Suppressor macrophage treated with lipopolysaccharide for 4 hours (primary cell): ENCODE measurements around the gene TACO1.

ENCODE experiments used
- DNase-seq: peaks from one replicate; pipeline ENCODE4 v3.0.0-alpha.2; 2020

Gene TACO1

DNA sequence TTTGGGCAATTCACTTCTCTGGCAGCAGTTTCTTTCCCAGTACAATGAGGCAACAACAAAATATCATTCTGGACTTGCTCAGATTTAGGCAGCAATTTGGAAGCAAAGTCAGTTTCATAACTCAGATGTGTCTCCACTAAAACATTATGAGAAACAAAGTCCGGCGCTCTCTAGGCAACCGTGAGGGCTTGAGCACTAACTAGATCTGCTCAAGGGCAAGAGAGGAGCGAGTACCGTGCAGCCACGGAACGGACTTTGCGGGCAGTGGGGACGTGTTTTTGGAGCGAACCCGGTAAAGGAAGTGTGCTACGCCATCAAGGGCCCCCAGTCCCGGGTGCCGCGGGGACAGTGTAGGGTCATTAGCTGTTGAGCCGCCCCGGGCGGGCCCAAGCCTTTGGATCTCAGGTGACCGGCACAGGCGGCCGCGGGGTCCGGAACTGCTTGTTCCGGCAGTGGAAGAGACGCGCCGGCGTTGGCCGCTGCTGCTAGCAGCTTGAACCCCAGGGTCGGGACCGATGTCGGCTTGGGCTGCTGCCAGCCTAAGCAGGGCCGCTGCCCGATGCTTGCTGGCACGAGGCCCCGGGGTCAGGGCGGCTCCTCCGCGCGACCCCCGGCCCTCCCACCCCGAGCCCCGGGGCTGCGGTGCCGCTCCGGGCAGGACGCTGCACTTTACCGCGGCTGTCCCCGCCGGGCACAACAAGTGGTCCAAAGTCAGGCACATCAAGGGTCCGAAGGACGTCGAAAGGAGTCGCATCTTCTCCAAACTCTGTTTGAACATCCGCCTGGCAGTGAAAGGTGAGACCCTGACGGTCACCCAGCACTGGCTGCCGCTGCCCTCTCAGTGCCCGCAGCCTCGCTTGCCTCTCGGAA, at the start of gene TACO1:
Gene TACO1, plus strand, starts transcription at position 327 of the 870 bp plus-strand sequence. Its CDS starts 189 bp downstream, at position 516.
- DNase-seq: peak; percentile 86

DNA sequence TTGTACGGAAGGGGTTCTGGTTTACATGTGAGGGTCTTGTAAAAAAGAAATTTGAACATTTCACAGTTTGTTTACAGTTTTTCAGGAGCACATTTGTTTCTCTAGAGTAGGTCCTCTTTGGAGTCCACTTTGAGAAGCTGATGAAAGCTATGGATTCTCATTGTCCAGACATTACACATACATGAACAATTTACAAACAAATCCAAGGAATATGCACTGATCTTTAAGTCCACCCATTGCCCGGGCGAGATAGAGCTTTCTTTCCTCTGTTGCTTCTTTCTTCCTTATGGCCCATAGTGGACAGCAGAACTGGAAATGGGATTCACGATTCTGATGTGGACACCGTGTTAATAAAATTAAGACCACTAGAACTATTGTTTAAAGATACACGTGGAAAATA, 48.5 kb upstream of the TACO1 start:
- no peak for DNase-seq

DNA sequence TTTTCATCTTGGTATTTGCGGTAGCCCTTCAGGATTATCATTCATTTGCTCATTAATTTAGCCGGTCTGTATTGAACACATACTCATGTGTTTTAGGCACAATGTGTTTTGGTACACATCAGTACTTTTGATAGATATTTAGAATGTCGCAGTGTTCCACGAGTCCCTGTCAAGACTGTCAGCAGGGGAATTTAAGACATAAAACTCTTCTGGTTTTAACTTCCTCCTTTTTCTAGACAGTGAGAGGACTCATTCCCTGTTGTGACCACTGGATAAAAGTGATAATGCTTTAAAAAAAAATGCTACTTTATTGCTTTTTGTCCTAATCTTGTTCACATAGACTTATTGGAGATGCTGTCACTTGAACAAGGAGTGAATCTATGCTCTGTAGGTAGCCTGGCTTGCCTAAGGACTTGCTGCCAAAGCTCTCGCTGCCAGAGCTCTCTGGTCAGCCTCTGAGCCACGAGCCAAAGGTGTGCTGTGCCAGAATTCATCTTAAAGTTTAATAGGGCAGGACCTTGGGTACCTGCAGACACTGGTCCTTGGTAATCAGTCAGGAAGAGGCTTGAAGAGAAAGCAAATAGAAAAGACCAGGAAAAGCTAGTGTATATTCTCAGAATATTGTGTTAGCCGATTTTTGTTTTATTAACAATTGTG, 45.1 kb upstream of the TACO1 start:
- DNase-seq: peak; percentile 23

DNA sequence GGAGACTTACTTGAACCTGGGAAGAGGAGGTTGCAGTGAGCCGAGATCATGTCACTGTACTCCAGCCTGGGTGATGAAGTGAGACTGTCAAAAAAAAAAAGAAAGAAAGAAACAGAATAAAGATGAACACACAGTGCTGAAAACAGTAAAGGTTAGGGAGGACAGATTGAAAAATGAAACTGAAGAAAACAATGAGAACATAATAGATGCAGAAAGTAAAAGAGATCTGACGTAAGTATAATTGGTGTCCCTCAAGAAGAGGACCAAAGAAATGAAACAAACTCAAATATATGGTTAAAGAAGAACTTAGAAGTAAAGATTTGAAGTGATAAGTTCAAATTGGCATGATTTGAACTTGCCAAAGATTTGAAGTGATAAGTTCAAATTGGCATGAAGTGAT, 43.3 kb upstream of the TACO1 start:
- no peak for DNase-seq

DNA sequence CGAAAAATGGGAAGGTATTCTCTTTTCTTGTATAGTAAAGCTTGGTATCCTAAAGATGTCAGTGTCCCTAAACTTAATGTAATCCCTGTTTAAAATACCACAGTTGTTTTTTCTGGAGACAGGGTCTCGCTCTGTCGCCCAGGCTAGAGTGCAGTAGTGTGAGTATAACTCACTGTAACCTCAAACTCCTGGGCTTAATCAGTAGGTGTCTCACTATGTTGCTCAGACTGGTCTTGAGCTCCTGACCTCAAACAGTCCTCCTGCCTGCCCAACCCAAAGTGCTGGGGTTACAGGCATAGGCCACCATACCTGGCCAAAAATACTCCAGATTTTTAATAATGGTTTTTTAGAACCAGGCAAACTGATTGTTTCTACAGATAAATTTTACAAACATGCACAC, 42.3 kb upstream of the TACO1 start:
- no peak for DNase-seq

DNA sequence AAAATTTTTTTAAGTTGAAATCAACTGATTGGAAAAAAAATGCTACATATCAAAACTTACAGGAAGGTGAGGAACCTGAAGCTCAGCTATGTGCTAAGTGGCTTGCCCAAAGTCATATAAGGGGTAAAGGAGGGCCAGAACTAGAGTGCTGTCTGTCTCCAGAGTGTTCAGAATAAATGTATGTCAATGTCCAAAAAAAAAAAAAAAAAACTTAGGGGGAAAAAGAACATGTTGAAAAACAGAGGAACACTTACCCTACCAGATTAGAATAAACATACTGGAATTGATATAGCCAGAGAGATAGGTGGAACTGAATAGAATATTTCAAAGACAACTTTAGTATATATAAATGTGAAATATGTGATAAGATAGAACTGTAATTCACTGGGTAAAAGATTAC, 38.9 kb upstream of the TACO1 start:
- no peak for DNase-seq

DNA sequence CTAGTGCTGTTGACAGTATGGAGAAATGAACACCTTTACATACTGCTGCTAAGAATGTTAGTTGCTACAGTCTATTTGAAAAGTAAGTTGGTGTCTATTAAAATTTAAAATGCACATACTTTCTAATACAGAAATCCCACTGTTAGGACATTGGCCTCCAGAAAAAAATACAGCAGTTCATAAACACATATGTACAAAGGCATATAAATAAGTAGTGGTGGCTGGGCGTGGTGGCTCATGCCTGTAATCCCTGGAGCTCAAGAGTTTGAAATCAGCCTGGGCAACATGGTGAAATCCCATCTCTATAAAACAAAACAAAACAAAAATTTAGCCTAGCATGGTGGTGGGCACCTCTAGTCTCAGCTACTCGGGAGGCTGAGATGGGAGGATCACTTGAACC, 37.4 kb upstream of the TACO1 start:
- DNase-seq: no peak

DNA sequence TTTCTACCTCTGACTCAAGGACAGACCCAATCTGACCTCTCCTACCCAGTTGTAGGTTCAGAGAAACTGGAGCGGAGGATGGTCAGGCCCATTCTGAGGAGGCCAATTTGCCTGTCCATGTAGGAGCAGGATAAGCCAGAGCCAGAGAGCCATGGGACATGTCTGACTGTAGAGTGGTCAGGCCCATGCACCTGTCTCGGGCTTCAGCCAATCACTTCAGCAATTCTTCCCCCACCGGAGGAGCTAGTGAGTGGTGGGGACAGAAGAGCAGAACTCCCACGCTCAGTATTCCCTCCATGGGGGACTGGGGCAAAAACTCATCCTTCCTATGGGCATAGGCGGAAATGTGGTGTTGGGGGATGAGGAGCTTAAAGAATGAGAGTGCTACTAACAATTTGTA, 36.1 kb upstream of the TACO1 start:
- DNase-seq: no peak

DNA sequence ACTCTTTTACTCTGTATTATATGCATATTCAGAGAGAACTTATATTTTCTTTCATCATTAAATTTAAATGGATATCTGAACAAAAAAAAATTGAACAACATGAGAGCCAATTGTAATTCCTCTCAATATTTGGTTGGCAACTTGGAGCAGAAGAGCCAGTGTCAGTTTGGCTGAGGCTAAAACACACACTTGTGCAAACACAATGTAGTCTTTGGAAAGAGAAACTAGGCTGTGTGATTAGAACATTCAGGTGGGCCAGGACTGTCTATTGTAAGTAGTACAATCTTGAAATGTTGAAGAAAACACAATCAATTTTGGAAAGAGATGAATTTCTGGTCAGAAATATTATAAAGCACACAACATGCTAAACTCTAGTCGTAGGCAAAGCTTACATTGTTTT, 33.5 kb upstream of the TACO1 start:
- DNase-seq: no peak

DNA sequence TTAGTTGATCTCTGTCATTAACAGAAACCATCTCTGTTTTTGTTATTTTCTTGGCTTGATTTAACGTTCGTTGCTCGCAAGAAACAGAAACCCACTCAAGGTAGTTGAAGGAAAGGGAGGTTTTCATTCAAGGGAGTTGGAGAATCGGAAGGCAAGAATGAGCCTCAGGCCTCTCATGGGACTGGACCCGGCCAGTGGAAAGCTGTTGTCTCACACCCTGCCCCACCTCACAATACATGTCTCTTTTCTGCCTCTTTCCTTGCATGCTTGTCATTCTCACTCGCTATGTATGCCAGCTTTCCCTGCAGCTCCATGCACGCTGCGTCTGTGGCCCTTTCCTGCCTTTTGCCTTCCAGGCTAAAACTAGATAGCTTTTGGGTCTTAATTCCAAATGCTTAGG, 32.1 kb upstream of the TACO1 start:
- no peak for DNase-seq

DNA sequence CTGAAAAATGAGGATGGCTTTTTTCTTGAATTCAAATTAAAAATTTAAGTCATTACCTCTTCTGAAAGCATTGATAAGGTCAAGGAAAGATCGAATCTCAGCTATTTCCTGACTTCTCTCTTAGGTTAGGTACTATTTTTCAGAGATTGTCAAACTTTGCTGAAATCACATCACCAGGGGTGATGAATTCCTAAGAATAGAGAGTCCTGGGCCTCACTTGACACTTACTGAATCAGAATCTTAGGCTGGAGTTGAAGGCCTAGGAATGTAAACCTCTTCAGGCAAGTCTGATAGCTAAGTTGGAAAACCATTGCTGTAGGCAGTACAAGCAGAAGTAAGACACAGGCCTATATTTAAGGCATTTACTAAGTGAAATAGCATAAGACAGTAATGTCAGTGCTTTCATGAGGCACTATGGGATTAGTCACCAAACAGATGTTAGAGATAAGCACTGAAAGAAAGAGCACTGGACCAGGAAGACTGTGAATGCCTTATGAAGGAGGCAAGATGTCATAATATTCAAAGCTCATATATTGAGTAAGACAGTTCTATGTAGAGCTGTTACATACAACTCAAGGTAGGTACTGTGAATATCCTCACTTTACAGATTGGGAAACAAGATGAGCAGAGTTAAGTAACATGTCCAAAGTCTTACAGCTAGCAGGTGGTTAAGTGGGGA, 28.9 kb upstream of the TACO1 start:
- peak; percentile 40 for DNase-seq

DNA sequence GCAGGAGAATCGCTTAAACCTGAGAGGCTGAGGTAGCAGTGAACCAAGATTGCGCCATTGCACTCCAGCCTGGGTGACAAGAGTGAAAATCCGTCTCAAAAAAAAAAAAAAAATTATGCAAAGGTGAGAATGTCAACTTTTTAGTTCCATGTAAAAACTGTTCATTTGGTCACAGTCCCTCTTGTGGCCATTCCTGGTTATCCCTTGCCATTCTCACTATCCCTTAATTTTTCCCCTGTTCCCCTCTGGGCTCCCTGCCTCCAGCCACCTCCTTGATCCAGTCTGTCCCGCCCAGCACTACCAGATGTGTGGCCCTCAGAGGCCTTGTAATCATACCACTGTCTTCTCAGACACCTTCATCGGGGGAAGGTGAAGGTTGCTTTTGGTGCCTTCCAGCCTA, 27.1 kb upstream of the TACO1 start:
- no peak for DNase-seq

DNA sequence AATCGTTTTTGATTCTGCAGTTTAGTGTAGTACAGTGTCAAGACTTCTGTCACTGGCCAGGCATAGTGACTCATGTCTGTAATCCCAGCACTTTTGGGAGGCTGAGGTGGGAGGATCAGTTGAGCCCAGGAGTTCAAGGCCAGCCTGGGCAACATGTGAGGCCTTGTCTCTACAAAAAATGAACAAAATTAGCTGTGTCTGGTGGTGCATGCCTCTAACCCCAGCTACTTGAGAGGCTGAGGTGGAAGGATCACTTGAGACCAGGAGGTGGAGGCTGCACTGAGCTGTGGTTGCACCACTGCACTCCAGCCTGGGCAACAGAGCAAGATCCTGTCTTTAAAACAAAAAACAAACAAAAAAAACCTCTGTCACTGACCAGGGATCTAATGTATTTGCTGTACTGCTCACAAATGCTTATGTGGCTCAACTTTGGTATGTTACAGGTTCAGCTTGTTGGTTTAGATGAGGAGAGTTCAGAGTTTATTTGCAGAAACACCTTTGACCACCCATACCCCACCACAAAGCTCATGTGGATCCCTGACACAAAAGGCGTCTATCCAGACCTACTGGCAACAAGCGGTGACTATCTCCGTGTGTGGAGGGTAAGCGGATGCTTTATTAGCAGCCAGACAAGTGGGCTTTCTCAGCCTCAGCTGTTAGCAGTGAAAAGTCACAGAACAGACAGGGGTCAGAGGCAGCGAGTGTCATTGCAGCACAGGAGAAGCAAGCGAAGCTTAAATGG, 22.5 kb upstream of the TACO1 start:
- DNase-seq: no peak

DNA sequence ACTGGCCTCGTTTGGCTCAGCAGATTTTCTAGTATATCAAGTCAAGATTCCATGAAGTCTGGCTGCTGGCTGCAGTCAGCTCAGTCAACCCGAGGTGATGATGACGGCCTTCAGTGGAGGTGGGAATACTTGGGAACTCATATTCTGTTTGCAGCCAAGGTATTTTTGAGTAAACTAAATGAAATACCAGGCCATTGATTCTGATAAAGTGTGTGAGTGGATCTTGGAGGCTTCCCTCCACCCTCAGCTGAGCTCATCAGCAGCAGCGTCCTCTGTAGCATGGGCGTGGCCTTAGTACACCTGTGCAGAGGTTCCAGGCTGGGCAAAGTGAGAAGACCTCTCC, 22.0 kb upstream of the TACO1 start:
- no peak for DNase-seq

DNA sequence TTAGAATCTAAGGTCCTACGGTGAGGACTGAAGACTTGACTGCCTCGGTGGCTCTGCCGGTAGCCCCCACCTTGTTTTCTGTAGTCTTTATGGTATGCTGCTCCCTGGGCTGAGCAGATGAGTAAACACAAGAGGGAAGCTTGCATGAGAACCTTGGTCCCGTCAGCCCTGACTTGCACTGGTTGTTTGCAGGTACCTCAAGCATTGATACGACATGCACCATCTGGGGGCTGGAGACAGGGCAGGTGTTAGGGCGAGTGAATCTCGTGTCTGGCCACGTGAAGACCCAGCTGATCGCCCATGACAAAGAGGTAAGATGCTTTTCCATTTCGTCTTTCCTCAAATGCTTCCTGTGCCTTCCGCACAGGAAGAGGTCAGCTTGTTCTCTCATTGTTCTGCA, 21.1 kb upstream of the TACO1 start:
- no peak for DNase-seq

DNA sequence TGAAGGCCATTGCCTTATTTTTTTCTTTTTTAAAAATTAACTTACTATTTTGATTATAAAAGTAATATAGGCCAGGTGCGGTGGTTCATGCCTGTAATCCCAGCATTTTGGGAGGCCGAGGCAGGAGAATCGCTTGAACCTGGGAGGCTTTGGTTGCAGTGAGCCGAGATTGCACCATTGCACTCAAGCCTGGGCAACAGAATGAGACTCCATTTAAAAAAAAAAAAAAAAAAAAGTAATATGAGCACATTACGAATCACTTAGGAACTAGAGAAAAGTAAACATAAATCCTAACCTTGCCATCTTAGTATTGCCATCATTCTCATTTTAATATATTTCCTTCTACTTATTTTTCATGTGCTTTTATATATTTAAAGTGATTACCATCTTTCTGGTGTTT, 12.9 kb upstream of the TACO1 start:
- no peak for DNase-seq

DNA sequence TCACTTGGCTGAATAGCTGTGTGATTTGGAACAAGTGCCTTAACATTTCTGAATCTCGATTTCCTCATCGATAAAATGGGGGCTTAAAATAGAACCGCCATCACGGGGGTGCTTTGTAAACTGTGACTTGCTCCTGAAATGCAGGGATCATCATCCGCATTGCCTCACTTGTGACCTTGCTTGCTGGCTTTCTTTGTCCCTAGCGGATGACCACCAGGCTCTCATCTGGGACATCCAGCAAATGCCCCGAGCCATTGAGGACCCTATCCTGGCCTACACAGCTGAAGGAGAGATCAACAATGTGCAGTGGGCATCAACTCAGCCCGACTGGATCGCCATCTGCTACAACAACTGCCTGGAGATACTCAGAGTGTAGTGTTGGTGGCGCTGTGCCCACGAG, 11.9 kb upstream of the TACO1 start:
- no peak for DNase-seq

DNA sequence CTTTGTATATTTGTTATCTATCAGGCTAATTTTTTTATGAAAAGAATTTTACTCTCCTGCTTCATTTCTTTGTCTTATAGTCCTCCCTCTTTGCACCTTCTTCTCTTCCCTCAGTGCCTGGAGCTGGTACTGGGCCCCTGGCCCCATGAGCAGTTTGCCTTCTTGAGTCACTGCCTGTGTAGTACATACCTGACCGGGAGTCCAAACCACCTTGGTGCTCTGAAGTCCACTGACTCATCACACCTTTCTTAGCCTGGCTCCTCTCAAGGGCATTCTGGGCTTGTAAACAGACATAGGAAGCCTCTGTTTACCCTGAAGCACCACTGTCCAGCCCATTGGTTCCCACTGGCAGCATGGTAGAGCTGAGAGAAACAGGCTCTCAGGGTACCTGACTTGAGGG, 11.0 kb upstream of the TACO1 start:
- no peak for DNase-seq

DNA sequence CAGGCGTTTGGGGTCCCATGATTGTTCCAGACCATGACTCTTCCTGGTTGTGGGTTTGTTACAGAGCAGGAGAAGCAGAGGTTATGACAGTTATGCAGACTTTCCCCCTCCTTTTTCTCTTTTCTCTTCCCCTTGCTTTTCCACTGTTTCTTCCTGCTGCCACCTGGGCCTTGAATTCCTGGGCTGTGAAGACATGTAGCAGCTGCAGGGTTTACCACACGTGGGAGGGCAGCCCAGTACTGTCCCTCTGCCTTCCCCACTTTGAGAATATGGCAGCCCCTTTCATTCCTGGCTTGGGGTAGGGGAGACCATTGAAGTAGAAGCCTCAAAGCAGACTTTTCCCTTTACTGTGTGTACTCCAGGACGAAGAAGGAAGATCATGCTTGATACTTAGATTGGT, 7.9 kb upstream of the TACO1 start:
- no peak for DNase-seq

DNA sequence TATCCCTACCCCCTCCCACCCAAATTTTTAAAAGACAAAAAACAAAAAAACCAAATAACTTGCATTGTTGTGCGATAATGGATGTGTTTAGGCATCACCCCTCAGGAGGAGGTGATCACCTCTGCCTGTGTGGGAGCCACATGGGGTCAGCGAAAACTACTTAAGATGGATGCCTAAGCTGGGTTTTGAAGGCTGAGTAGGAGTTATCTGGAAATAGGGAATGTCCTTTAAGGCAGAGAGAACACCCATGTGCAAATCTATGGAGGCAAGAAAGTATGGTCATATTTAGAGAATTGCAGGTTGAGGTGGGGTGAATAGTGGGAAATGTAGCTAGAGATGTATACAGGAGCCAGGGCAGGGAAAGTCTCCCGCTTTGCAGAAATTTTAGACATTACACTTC, 5.6 kb upstream of the TACO1 start:
- DNase-seq: no peak

DNA sequence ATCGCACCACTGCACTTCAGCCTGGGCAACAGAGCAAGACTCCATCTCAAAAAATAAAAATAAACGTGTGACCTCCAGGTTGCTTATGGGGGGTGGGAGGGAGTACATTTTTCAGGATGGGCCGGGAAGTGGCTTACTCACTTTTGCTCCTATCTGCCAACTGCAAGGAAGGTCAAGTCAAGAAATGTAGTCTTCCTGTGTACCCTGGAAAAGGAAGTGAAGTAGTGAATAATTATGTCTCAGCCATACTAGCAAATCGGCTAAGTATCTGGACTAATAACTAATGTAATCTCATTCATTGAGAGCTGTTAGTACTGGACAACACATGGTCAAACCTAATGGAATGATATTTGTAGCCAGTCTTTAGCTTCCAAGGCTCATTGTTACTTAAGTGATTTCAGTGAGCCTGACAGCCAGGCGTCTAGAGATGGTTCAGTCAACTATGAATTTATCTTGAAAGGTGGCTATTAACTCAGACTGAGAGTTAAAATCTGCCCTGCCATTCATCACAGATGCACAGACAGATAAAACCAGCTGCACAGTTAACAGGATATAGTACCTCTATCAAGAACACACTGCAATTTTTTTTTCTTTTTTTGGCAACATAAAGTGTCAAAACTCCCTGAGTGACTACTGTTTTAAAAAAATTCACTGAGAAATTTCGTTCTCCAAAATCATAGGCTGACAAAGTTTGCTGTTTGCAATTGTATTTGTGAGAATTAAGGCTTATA, 3.7 kb upstream of the TACO1 start:
- no peak for DNase-seq

DNA sequence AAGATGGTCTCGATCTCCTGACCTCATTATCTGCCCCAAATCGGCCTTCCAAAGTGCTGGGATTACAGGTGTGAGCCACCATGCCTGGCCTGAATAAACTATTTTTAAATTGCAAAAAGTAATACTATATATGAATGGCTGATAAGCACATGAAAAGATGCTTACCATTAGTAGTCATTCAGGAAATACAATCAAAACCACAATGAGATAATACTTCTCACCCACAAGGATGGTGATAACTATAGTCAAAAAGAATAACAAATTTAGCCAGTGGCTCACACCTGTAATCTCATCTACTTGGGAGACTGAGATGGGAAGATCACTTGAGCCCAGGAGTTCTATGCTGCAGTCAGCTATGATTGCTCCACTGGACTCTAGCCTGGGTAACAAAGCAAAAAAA, 2.4 kb upstream of the TACO1 start:
- no peak for DNase-seq
